ENCODE data around the gene C14orf180.

The C14orf180 gene

GRCh38 chr14:104591506-104592291, 12.1 kb downstream of the C14orf180 start:
- H3K4me3 ChIP-seq (ENCODE audit: low read depth, low read length): no peak overlapping the region
- TF ChIP-seq CTCF (IDR thresholded peaks at IDR 0.05; ENCODE audit: control insufficient read depth, extremely low read depth, insufficient read depth): no peak
- no peak for DNase-seq (ENCODE audit: low read depth)

DNA sequence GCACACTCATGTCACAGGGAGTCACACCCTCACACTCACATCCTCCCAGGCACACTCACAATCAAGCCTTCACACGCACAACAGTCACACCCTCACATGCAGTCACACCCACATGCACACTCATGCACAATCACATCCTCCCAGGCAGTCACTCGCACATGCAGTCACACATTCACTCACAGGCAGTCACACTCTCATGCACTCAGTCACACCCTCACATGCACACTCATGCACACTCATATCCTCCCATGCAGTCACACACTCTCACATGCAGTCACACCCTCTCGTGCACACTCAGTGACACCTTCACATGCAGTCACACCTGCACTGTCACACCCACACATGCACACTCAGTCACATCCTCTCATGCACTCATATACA, 12.7 kb downstream of the C14orf180 start:
- TF ChIP-seq CTCF (IDR thresholded peaks at IDR 0.05; ENCODE audit: control insufficient read depth, extremely low read depth, insufficient read depth): no peak
- DNase-seq (ENCODE audit: low read depth): no peak
- H3K4me3 ChIP-seq (ENCODE audit: low read depth, low read length): no peak overlapping the region

DNA sequence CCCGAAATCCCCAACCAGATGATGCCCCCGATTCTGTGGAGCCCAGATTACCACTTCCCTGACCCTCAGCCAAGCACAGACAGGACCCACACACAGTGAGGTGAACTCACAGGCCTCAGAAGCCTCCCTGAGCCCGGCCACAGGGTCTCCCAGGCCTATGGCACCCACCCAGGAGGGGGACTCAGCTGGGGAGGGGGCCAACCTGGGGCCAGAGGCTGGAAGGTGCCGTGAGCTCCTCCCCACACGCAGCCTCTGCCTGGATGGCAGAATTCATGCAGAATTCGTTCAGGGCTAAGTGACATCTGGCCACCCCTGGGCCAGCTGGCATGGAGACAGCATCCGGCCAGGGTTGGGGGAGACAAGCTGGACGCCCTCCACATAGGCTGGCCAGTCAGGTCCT, 13.2 kb downstream of the C14orf180 start:
- no peak for TF ChIP-seq CTCF (IDR thresholded peaks at IDR 0.05; ENCODE audit: control insufficient read depth, extremely low read depth, insufficient read depth)
- DNase-seq (ENCODE audit: low read depth): no peak

DNA sequence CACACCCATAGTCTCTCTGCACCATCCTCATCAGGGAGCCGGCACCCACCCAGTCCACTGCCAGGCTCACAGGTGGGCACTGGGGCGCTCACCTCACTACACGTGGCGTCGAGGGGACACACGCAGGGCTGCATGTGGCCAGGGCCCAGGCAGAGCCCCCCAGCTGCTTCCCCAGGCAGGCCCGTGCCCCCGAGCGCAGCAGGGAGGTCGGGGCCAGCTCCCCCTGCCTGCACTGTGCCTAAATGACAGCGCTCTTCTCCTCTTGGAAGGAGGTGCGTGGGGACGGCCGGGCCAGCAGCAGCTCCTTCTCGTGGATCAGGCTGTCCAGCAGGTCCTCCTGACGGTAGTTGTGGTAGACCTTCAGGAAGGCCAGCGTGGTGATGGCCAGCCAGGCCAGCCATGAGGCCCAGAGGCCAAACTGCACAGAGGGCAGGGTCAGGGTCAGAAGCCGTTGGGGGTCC, 13.7 kb downstream of the C14orf180 start:
- no peak for DNase-seq (ENCODE audit: low read depth)
- no peak for TF ChIP-seq CTCF (IDR thresholded peaks at IDR 0.05; ENCODE audit: control insufficient read depth, extremely low read depth, insufficient read depth)
- no peak overlapping the region for H3K4me3 ChIP-seq (ENCODE audit: low read depth, low read length)

More for the DNA sequence above, 13.2 kb downstream of the C14orf180 start:
- H3K4me3 ChIP-seq (ENCODE audit: low read depth, low read length): no peak overlapping the region

GRCh38 chr14:104593710-104594136, 14.2 kb downstream of the C14orf180 start:
- no peak for DNase-seq (ENCODE audit: low read depth)
- no peak for TF ChIP-seq CTCF (IDR thresholded peaks at IDR 0.05; ENCODE audit: control insufficient read depth, extremely low read depth, insufficient read depth)

GRCh38 chr14:104594310-104595046, 14.9 kb downstream of the C14orf180 start:
- TF ChIP-seq CTCF (IDR thresholded peaks at IDR 0.05; ENCODE audit: control insufficient read depth, extremely low read depth, insufficient read depth): no peak
- H3K4me3 ChIP-seq (ENCODE audit: low read depth, low read length): no peak overlapping the region
- DNase-seq (ENCODE audit: low read depth): no peak

More at GRCh38 chr14:104593710-104594136, 14.2 kb downstream of the C14orf180 start:
- H3K4me3 ChIP-seq (ENCODE audit: low read depth, low read length): no peak overlapping the region
